Measurements from ENCODE around the gene PAM. TPM values are rescaled to one million over a fixed set of nuclear protein-coding genes. Genes with fewer than 3 reads are reported as not detected.

The PAM gene
- total RNA-seq, 1 donor from 2014 or later, result 136 TPM

DNA sequence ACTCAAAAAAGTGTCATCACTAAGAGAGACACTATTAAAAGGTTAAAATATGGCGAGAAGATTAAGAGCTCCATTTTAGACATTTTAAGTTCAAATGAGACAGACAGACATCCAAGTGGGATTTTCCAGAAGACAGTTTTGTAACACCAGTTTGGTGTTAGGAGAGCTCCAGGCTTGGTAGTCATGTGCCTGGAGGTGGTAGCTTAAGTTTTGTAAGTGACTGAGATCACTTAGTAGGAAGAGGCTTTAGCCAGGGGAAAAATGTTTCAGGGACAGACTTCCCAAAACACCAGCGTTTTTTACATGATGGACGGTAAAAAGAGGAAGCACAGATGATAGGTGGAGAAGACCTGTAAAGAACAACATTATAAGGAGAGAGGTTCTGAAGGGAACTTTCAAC lies 214.5 kb downstream of the PAM start:
- Histone ChIP-seq H3K4me1 (no peaks in the 10 kb centered on the region), H3K9me3 (no peaks in the 10 kb centered on the region), H3K27ac (no peak overlapping the region), H3K27me3 (no peaks in the 10 kb centered on the region), H3K4me3 (no peak overlapping the region), H3K36me3 (no peaks in the 10 kb centered on the region)
- no peak for DNase-seq (ENCODE audit: extremely low spot score in 2 of 2)
- intact Hi-C loops (cut with DNase I), result no loop called here
- TF ChIP-seq, protein P1, sequence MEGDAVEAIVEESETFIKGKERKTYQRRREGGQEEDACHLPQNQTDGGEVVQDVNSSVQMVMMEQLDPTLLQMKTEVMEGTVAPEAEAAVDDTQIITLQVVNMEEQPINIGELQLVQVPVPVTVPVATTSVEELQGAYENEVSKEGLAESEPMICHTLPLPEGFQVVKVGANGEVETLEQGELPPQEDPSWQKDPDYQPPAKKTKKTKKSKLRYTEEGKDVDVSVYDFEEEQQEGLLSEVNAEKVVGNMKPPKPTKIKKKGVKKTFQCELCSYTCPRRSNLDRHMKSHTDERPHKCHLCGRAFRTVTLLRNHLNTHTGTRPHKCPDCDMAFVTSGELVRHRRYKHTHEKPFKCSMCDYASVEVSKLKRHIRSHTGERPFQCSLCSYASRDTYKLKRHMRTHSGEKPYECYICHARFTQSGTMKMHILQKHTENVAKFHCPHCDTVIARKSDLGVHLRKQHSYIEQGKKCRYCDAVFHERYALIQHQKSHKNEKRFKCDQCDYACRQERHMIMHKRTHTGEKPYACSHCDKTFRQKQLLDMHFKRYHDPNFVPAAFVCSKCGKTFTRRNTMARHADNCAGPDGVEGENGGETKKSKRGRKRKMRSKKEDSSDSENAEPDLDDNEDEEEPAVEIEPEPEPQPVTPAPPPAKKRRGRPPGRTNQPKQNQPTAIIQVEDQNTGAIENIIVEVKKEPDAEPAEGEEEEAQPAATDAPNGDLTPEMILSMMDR (IDR thresholded peaks at IDR 0.05), result no peak
- TF ChIP-seq POLR2AphosphoS5 (IDR thresholded peaks at IDR 0.05; ENCODE audit: insufficient read depth in 1 of 2, low read depth in 1 of 2), result no peak
- no peak for TF ChIP-seq POLR2A (IDR thresholded peaks at IDR 0.05)

GRCh38 chr5:102971676-102972293 lies 216.7 kb downstream of the PAM start:
- no peaks in the 10 kb centered on the region for H3K27me3 ChIP-seq
- no peaks in the 10 kb centered on the region for H3K36me3 ChIP-seq
- no peak overlapping the region for H3K4me3 ChIP-seq
- intact Hi-C loops (cut with DNase I), result no loop called here
- no peak overlapping the region for H3K27ac ChIP-seq
- TF ChIP-seq, protein P1 (IDR thresholded peaks at IDR 0.05), result peak in 2 of 3 experiments; percentile 32 to 53
- no peak for TF ChIP-seq POLR2AphosphoS5 (IDR thresholded peaks at IDR 0.05; ENCODE audit: insufficient read depth in 1 of 2, low read depth in 1 of 2)
- H3K9me3 ChIP-seq, result no peaks in the 10 kb centered on the region
- H3K4me1 ChIP-seq, result no peaks in the 10 kb centered on the region
- DNase-seq (ENCODE audit: extremely low spot score in 2 of 2), result no peak

GRCh38 chr5:102974177-102974576 lies 219.1 kb downstream of the PAM start:
- intact Hi-C loops (cut with DNase I), result no loop called here
- H3K27ac ChIP-seq, result no peak overlapping the region
- H3K9me3 ChIP-seq, result no peaks in the 10 kb centered on the region
- H3K4me3 ChIP-seq, result no peak overlapping the region
- DNase-seq (ENCODE audit: extremely low spot score in 2 of 2), result no peak
- no peak for TF ChIP-seq POLR2A (IDR thresholded peaks at IDR 0.05)
- TF ChIP-seq, protein P1 (IDR thresholded peaks at IDR 0.05), result no peak
- no peak for TF ChIP-seq POLR2AphosphoS5 (IDR thresholded peaks at IDR 0.05; ENCODE audit: insufficient read depth in 1 of 2, low read depth in 1 of 2)
- no peaks in the 10 kb centered on the region for H3K27me3 ChIP-seq
- H3K4me1 ChIP-seq, result no peaks in the 10 kb centered on the region
- H3K36me3 ChIP-seq, result no peaks in the 10 kb centered on the region

DNA sequence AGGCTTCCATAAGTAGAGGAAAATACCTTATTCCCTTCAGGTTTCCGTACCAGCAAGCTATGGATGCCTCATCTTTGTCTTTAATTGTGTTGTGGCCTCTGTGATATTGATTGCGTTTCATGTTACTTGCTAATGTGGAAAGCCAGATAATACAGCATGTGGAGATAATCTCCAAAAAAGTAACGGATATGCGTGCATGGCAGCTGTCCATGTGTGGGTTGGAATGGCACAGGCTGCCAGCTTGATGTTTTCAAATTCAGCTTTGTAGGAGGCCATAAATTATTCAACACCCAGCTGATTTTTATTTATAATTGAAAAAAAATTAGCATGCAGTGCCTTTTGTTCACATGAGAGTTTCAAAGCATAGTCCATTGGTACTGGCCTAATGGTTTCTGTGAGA lies 219.9 kb downstream of the PAM start:
- no peak for TF ChIP-seq POLR2AphosphoS5 (IDR thresholded peaks at IDR 0.05; ENCODE audit: insufficient read depth in 1 of 2, low read depth in 1 of 2)
- TF ChIP-seq POLR2A (IDR thresholded peaks at IDR 0.05), result no peak
- TF ChIP-seq, protein P1 (IDR thresholded peaks at IDR 0.05), result no peak
- DNase-seq (ENCODE audit: extremely low spot score in 2 of 2), result no peak
- intact Hi-C loops (cut with DNase I), result no loop called here

DNA sequence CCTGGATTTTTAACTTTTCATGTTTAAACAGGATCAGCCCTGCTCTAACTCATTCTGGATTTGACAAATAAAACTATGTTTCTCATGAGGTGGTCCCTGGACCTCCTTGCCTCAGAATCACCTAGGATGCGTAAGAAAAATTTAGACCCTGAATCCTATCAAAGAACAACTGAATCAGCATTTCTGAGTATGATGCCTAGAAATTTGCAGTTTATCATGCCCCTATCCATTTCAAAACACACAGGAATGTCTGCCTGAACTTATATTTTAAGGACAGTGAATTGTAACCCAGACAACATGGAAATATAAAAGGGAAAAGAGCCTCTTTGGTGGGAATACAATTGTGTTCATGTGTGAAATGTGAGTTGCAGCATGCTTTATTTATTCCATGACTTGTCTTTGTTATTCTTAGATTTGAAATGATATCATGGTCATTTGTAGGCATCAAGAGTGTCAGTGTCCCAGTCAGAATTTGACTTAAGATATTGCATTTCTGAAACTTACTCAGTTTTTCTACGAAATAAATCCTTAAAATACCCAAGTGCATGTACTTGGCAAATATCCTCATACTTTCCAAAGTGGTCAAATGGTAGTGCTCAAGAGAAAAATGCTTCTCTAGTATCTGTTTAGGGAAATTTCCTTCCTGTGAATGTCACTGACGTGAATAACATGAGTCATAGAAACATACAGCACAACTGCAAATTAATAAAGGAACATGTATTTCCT lies 220.5 kb downstream of the PAM start:
- Histone ChIP-seq H3K4me1 (no peaks in the 10 kb centered on the region), H3K4me3 (no peak overlapping the region), H3K9me3 (no peaks in the 10 kb centered on the region), H3K27ac (no peak overlapping the region), H3K36me3 (no peaks in the 10 kb centered on the region), H3K27me3 (no peaks in the 10 kb centered on the region)
- DNase-seq (ENCODE audit: extremely low spot score in 2 of 2), result no peak
- intact Hi-C loops (cut with DNase I), result no loop called here
- TF ChIP-seq, protein P1 (IDR thresholded peaks at IDR 0.05), result no peak
- TF ChIP-seq POLR2A (IDR thresholded peaks at IDR 0.05), result no peak
- no peak for TF ChIP-seq POLR2AphosphoS5 (IDR thresholded peaks at IDR 0.05; ENCODE audit: insufficient read depth in 1 of 2, low read depth in 1 of 2)

More for the DNA sequence above, 219.9 kb downstream of the PAM start:
- H3K4me1 ChIP-seq, result no peaks in the 10 kb centered on the region
- no peak overlapping the region for H3K4me3 ChIP-seq
- no peaks in the 10 kb centered on the region for H3K27me3 ChIP-seq
- H3K9me3 ChIP-seq, result no peaks in the 10 kb centered on the region
- no peak overlapping the region for H3K27ac ChIP-seq
- no peaks in the 10 kb centered on the region for H3K36me3 ChIP-seq
